ENCODE data around the gene C1orf167.

Gene C1orf167

GRCh38 chr1:11837767-11838348 lies 75.9 kb downstream of the C1orf167 start:
- DNase-seq, result no peak

- DNase-seq, result peak; percentile 89
Observed at GRCh38 chr1:11838349-11839272, 76.6 kb downstream of the C1orf167 start.
